ENCODE measurements around the gene SLC8A1. TPM values are rescaled to one million over a fixed set of nuclear protein-coding genes. Genes with fewer than 3 reads are reported as not detected.

The SLC8A1 gene
- total RNA-seq = under 1 TPM; 0.23 TPM

GRCh38 chr2:40451918-40452605 is at the start of gene SLC8A1:
TSS of gene SLC8A1 (minus strand) at chr2:40452090.
- CTCF ChIA-PET = no interaction called here
- POLR2A ChIA-PET = no interaction called here

- ChIA-PET CTCF (no interaction called here), POLR2A (no interaction called here)
Observed at GRCh38 chr2:40499437-40499836, 47.5 kb upstream of the SLC8A1 start.

- ChIA-PET CTCF (no interaction called here), POLR2A (no interaction called here)
Observed at GRCh38 chr2:40497251-40497859, 45.5 kb upstream of the SLC8A1 start.

- CTCF ChIA-PET = no interaction called here
- POLR2A ChIA-PET = no interaction called here
Observed at GRCh38 chr2:40489678-40489960, 37.7 kb upstream of the SLC8A1 start.

GRCh38 chr2:40488927-40489677 is 37.2 kb upstream of the SLC8A1 start:
- ChIA-PET POLR2A (no interaction called here), CTCF (no interaction called here)

GRCh38 chr2:40488101-40488601 is 36.3 kb upstream of the SLC8A1 start:
- POLR2A ChIA-PET = no interaction called here
- CTCF ChIA-PET = no interaction called here

- POLR2A ChIA-PET = no interaction called here
- CTCF ChIA-PET = no interaction called here
Observed at GRCh38 chr2:40487602-40488001, 35.7 kb upstream of the SLC8A1 start.

- ChIA-PET CTCF (no interaction called here), POLR2A (no interaction called here)
Observed at GRCh38 chr2:40485854-40486253, 34.0 kb upstream of the SLC8A1 start.

- ChIA-PET POLR2A (no interaction called here), CTCF (no interaction called here)
Observed at GRCh38 chr2:40485318-40485717, 33.4 kb upstream of the SLC8A1 start.

GRCh38 chr2:40483549-40484243 is 31.8 kb upstream of the SLC8A1 start:
- ChIA-PET CTCF (no interaction called here), POLR2A (no interaction called here)

- CTCF ChIA-PET = no interaction called here
Observed at GRCh38 chr2:40480596-40480995, 28.7 kb upstream of the SLC8A1 start.

GRCh38 chr2:40480073-40480472 is 28.2 kb upstream of the SLC8A1 start:
- CTCF ChIA-PET = no interaction called here
- POLR2A ChIA-PET = no interaction called here

More at GRCh38 chr2:40480596-40480995, 28.7 kb upstream of the SLC8A1 start:
- POLR2A ChIA-PET = no interaction called here

GRCh38 chr2:40477361-40477760 is 25.5 kb upstream of the SLC8A1 start:
- ChIA-PET POLR2A (no interaction called here), CTCF (no interaction called here)

- CTCF ChIA-PET = no interaction called here
Observed at GRCh38 chr2:40476436-40476835, 24.5 kb upstream of the SLC8A1 start.

GRCh38 chr2:40474306-40474705 is 22.4 kb upstream of the SLC8A1 start:
- CTCF ChIA-PET = no interaction called here
- POLR2A ChIA-PET = no interaction called here

More at GRCh38 chr2:40476436-40476835, 24.5 kb upstream of the SLC8A1 start:
- POLR2A ChIA-PET = no interaction called here

GRCh38 chr2:40471866-40472265 is 20.0 kb upstream of the SLC8A1 start:
- CTCF ChIA-PET = no interaction called here
- POLR2A ChIA-PET = no interaction called here

GRCh38 chr2:40470822-40471813 is 19.2 kb upstream of the SLC8A1 start:
- CTCF ChIA-PET = no interaction called here
- POLR2A ChIA-PET = no interaction called here

- POLR2A ChIA-PET = no interaction called here
- CTCF ChIA-PET = no interaction called here
Observed at GRCh38 chr2:40466935-40467572, 15.2 kb upstream of the SLC8A1 start.

GRCh38 chr2:40466332-40466906 is 14.5 kb upstream of the SLC8A1 start:
- POLR2A ChIA-PET = no interaction called here
- CTCF ChIA-PET = no interaction called here

Data from activated CD8-positive, alpha-beta memory T cell treated with anti-CD3 and anti-CD28 coated beads for 36 hours (primary cell).